Measurements from ENCODE around the gene HES1.

Gene HES1

DNA sequence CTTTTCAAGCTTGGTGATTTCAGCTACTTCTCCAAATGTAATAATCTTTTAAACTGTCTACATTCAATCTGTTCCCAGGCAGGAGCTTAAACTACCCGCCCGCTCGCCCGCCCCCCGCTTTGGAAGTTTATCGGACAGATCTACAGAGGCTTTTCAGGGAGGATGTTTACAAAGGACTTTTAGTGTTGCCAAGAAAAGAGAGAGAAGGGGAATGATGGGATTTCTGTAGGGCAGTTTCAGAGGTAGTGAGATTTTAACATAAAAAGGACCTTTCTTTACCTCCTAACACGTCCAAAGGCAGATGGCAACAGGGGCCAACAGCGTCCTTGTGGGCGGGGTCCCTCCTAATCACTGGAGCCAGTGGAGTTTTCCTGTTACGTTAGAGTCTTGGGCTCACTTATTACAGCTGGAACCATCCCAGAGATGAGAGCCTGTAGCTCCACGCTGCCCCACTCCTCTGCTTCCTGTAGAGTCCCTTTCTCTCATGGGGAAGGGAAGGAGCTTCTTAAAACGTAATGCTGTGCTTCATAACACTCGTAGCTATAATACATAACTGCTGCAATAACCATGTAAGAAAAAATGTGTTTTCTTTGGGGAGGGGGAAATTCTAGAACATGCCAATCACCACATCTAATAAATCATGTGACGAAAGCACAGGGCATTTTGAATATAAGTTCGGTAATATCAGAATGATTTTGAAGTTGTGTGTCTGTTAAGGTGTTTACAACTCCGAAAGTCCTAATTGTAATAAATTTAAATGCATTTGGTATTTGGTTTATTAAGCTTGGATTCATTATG is 30.9 kb downstream of the HES1 start:
- no peak for DNase-seq

DNA sequence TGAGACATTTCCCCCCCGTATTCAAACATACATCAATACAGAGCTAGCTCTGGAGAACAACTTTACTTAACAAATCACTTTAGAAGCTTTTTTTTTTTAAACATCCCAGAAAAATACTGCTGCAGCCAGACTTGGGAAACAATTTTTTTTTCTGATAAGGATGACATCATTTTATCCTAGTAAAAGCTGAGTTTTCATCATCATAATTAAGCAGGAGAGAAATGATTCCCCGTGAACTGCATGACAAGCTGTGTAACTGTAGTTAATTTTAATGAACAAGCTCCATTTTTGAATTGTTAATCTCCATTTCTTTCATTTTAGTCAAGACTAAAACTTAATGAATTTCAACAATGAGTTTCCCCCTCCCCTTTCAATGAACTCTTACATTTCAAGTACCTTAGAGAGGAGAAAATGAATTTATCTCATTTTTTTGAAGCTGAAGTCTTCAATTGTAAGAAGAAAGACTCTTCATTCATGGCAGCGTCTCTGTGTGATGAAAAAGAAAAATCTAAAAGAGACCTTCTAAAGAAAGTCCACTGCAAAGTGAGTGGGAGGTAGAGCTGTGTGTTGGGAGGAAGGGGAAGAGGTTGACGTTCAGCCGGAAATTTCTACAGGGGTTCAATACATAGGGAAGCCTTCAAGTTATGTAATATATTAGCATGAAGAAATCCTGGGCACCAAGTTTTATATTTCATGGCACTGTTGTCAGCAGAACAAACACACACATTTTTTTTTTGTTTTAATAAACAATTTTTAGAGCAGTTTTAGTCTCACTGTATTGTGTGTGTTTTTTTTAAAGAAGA is 31.7 kb downstream of the HES1 start:
- DNase-seq: no peak

DNA sequence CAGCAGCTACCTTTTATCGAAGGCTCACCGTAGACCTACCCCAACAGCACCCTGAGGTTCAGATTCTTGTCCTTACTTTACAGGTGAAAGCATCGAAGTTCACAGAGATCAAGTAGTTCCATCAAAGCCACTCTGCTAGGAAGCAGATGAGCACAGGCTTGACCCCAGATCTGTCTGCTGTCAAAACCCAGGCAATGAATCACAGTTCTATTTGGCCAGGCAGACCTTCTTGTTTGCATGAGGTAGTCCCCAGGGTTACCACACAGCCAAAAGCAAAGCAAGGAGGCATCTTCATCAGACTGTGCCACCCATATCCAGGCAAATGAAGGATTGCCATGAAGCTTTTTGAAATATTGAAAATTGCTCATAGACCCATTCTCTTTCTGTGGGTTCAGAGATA is 33.0 kb downstream of the HES1 start:
- no peak for DNase-seq

DNA sequence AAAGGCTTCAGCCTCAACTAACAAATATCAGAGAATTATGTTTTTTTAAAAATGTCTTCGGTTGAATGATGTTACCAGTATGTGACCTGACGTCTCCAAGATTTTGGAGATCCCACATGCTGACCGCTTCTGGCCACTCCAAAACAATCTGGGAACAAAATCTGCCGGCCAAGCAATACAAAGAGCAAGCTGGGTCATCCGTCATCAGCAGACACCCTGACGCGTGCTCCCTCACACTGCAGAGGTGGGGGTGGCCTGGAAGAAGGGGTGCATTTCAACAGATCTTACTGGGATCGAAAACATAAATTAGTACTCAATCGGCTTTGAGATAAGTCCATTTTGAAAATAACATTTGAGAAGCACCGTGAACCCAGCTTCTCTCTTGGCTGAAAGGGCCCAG is 33.6 kb downstream of the HES1 start:
- DNase-seq: no peak

DNA sequence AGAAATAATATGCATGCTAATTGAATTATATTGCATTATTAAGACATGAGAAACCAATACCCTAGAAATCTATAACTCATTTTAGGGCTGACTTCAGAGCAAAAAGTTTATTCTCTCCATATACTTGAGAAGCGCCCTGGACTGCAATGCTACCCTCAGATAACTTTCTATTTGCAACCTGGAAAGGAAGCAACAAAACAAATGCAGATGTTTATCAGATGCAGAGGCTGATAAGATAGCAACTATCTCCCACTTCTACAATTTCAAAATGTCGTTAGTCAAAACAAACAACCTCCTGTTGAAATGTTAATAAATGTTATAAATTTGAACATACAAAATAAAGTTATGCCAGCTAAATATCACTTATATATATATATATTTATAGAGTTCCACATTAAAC is 34.8 kb downstream of the HES1 start:
- DNase-seq: no peak

DNA sequence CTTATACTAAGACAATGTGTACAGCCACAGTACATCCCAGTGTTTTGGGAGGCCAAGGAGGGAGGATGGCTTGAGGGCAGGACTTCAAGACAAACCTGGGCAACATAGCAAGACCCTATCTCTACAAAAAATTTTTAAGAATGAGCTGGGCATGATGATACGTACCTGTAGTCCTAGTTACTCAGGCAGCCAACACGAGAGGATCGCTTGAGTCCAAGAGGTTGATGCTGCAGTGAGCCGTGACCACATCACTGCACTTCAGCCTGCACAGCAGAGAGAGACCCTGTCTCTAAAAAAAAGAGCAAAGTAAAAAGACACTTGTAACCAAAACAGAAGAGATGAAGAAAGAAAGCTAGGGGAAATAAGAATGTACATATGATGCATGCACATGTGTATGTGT is 38.5 kb downstream of the HES1 start:
- no peak for DNase-seq

DNA sequence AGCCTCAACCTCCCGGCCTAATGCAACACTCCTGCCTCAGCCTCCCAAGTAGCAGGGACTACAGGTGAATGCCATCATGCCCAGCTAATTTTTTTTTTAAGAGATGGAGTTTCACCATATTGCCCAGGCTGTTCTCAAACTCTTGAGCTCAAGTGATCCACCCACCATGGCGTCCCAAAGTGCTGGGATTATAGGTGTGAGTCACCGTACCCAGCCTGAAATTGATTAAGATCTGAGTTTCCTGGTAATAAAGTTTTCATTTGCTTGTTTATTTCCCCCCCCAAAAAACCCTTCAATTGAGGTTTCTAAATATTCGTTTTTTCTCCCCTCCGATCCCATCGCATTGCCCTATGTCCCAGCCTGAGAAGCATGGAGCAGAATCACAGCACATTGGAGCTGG is 39.0 kb downstream of the HES1 start:
- no peak for DNase-seq

DNA sequence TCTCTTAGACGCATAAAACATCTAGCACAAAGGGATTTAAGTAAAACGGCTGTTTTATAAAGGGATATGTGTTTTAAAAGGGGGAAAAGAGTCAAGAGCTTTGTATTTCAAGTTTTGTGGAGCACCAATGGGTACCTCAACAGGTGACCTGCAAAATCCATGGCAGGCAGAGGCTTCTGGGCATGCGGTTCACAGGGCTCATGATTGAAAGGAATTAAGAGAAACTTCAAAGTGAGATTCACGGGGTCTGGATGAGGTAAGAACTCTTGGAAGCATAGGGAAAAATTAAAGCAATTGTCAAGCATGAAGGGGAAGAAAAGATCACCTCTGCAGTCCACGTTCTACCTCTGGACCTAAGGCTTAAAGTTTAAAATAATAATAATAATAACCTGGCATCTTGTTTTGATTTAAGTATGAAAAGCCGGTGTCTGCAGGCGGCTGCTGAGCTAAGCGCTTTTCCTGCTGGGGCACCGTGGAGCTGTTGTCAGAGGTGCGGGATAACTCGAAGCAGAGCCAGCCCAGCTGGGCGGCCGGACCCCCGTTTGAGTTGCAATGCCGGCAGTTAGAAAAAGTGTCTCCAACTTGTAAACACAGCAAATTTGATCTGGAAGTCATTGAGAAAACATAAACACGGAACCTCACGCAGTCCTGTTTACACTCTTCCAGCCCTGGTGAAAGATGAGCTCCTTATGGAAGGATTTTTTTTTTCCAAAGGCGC is 40.5 kb downstream of the HES1 start:
- DNase-seq: no peak

DNA sequence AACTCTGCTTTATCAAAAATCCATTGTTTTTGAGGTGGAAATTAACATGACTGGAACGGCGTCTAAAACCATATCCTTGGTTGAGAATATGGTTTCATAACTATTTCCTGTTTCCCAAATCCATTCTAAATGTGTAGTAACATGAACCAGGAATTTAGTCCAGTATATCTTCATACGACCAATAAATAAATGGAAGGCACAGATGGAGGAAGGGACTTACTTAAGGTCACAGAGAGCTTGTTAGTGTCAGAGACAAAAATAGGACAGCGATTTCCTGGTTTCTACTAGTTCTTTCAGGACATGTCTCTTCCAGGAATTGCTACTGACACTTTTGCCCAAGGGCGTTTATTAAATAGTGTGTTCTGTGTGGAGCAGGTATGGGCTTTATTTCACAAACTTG is 41.2 kb downstream of the HES1 start:
- no peak for DNase-seq

DNA sequence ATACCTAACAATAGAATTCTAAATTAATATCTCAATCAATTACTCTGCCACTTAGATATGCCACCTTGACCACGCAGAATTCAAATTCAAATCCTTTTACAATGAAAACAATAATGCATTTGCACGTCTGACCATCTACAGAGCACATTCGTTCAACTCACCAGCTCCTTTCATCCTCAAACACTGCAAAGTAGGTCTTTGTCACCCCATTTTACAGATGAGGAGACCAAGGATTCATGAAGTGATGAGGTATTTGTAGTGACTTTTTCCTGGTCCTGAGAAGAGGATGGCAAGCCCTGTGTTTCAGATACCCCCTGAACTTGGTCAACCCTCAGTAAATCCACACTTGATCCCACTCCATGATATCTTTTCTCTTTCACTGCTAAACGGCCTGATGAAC is 42.2 kb downstream of the HES1 start:
- DNase-seq: no peak

DNA sequence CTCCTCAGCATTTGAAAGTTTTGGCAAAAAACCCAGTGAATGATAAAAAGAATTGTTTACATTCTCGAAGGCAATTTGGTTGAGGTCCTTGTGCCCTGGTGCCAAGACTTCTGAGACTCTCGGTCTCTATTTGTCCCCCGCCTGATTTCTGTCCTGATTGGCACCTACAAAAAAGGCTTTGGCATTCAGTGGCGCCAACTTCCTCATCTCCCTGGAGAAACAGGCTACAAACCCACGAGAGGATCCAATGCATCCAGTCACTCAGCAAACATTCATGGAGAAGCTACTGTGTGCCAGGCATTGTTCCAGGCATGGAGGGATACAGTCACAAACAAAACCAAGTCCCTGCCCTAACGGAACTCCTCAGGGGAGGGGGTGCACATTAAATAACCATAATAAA is 42.7 kb downstream of the HES1 start:
- peak in 1 of 56 donors; percentile 3 for DNase-seq

DNA sequence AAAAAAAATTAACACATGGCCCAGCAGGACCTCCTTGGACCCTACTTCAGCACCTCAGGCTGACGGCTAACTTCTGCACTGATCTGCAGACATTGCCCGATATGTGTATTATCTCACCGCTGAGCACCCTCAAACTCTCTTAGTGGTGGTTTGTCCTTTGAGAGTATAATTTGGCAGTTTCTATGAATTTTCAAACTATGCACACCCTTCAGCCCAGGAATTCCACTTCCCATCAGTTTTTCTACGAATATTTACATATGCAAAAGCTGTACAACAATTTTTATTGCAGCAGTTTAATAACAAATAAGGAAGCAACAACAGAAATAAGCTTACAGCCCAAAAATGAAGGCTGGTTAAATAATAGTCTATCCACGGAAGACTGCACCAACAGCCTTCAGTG is 44.6 kb downstream of the HES1 start:
- no peak for DNase-seq

DNA sequence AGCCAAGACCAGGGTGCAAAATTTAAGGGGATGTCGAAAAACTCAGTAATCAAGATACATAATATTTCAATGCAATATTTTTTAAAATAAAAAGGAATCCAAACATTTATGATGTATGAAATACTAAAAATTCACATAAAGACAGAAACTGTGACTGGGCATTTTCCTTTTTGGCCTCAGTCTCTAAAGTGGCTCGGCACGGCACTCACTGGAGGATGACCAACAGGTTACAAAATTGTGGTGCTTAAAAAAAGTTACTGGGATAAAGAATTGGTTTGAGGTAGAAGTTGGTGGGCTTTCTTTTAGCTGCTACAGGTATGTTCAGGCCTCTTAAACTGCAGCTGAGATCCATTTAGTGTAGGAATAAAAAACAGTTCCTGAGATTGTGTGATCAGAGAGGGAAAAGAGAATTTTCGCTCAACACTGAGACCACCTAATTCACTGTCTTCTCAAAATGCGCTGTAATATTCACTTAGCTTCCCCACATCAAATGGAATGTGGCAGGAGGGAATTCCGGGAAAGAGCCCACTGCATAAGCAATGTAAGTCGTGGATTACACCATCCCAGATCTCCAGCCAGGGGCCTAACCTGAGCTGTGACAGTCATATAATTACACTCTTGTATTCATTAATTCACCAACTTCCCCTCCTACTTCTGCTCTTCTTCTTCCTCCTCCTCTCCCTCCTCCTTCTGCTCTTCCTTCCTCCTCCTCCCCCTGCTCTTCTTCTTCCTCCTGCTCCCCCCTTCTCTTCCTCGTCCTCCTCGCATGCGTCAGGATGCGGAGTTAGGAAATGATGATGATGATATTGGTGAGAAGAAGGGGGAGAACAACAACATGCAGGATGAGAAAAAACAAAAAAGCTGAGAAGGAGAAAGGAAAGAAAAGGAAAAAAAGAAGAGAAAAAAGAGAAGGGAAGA is 45.9 kb downstream of the HES1 start:
- no peak for DNase-seq

DNA sequence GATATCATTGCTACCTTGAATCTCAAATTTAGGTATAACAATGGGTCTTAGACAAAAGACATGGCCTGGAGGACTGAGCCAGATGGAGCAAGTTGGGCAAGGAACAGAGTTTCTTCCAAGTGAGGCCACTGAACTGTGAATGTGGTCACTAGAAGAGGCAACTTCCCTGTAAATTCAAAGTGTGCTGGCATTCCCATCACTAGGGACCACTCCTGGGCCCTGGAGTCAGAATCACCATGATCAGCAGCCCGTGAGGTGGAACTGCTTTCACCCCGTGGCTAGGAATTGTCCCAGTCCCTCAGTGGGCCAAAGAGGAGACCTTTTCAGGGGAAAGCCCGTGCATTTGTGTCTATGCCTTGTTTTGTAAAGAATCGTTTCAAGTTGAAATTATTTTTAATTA is 47.3 kb downstream of the HES1 start:
- DNase-seq: no peak

DNA sequence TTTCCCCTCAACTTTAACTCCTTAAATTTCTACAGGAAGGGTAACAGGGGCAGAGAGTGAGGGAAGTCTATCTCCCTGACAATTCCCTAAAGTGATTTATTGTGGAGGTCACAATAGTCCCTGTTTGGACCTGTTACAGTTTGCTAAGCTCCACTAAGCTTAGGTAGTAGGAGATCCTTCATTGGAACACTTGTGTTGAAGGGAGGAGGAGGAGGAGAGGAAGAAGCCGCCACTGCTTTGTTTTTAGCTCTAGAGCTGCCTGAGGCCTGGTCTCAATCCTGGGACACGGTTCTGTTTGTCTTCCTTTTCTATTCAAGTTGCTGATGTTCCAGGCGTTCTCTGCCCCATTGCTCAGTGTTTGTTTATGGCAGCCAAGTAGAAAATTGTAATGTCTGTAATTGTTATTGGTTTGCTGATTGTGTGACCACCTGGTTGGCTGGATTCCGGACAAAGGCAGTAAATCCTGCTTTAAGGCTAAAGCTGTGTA is 48.4 kb downstream of the HES1 start:
- DNase-seq: no peak

DNA sequence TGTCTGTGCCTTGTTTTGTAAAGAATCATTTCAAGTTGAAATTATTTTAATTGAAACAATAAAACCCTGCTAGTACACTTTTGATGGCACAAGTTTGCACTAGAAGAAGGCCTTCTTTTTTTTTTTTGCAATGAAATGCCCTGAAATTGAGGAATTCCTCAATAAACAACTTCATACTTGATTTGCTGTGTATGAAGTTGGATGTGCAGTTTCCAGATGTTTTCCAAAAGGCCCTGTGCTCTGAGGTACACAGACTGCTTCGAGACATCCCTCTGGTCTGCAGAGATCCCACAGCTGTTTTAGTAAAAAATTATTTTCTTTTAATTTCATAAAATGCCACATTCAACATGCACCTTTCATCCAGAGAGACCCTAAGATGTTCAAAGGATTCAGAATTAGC is 48.9 kb downstream of the HES1 start:
- DNase-seq: no peak

DNA sequence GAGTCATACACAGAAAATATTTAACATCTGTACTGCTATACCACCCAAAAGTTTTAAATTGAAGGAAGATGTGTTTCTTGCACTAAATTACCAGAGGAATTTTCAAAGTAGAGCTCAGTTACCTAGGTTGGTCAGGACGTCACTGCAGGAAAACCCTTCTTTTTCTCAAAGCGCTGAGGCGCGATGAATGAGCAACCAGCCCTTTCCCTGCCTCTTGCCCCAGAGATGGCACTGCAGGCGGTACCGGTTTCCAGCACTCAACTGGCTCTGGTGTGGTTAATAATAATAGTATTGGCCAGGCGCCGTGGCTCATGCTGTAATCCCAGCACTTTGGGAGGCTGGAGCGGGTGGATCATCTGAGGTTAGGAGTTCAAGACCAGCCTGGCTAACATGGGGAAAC is 49.3 kb downstream of the HES1 start:
- no peak for DNase-seq

DNA sequence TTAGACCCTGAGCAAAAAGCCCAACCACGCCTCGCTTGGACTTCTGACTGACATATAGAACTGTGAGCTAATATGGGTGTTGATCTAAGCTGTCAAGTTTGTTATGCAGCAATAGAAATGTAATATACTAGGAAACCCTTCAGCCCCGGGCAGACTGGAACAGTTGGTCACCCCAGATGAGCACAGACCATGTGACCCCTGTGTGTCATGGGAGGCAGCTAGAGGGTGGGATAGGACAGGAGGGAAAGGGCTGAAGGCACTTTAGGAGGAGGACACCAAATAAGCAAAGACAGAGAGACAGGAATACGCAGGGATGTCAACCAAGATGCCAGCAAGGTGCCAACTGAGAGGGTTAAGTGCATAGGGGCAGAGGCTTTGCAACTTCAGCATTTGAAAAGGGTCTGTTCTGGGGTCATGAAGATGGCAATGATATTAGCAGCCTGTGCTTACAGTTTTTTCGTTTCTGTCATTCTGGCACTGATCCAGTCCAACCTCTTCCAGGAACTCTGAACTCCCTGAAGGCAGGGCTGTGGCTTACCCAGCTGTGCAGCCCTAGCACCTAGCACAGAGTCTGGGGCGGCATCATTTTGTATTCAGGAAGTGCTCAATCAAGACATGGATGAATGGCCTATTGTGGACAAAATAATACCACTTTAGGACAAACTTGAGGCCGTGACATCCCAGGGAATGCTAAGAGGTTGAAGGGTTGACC is 51.4 kb downstream of the HES1 start:
- no peak for DNase-seq
